ENCODE data around the gene OR51I2. TPM values are rescaled to one million over a fixed set of nuclear protein-coding genes. Genes with fewer than 3 reads are reported as not detected.

OR51I2 gene, protein sequence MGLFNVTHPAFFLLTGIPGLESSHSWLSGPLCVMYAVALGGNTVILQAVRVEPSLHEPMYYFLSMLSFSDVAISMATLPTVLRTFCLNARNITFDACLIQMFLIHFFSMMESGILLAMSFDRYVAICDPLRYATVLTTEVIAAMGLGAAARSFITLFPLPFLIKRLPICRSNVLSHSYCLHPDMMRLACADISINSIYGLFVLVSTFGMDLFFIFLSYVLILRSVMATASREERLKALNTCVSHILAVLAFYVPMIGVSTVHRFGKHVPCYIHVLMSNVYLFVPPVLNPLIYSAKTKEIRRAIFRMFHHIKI
- total RNA-seq (2016; rRNA removed; fragmentation: Illumina TruSeq; extraction: Trizol) (not detected in 2 replicates), polyA plus RNA-seq (2011; rRNA removed) (not detected in 2 replicates), polyA minus RNA-seq (2011; rRNA and poly(A)+ RNA removed; ENCODE audit: low replicate concordance) (not detected in 2 replicates), Bru-seq, nascent RNA (not detected), BruChase-seq, experiment 1, labeled RNA remaining after a 6-hour chase (not detected), BruChase-seq, experiment 2, labeled RNA remaining after a 2-hour chase (not detected)
- not detected in 2 replicates for total RNA-seq (2016; cell fraction: cytosol; rRNA removed; fragmentation: Illumina TruSeq; extraction: Trizol; ENCODE audit: low read depth)
- not detected in 2 replicates for total RNA-seq (2016; cell fraction: insoluble cytoplasmic fraction; rRNA removed; fragmentation: Illumina TruSeq; extraction: Trizol)
- total RNA-seq (2016; cell fraction: membrane; rRNA removed; fragmentation: Illumina TruSeq; extraction: Trizol), result not detected in 2 replicates
- not detected in 2 replicates for total RNA-seq (2016; cell fraction: nucleus; rRNA removed; fragmentation: Illumina TruSeq; extraction: Trizol)
- not detected in 2 replicates for polyA plus RNA-seq (2011; cell fraction: cytosol; rRNA removed)
- not detected in 2 replicates for polyA plus RNA-seq (2011; cell fraction: nucleus; rRNA removed)
- polyA plus RNA-seq (2012), result not detected in 2 replicates
- not detected in 2 replicates for polyA plus RNA-seq (2016; cell fraction: cytosol; fragmentation: Illumina TruSeq; extraction: Trizol; ENCODE audit: low read depth)
- not detected in 2 replicates for polyA plus RNA-seq (2016; cell fraction: insoluble cytoplasmic fraction; fragmentation: Illumina TruSeq; extraction: Trizol; ENCODE audit: low read depth)
- polyA plus RNA-seq (2016; cell fraction: membrane; fragmentation: Illumina TruSeq; extraction: Trizol; ENCODE audit: low read depth), result not detected in 2 replicates
- not detected in 2 replicates for polyA plus RNA-seq (2016; cell fraction: nucleus; fragmentation: Illumina TruSeq; extraction: Trizol; ENCODE audit: insufficient read depth, low read depth)
- polyA minus RNA-seq (2011; cell fraction: cytosol; rRNA and poly(A)+ RNA removed), result not detected in 2 replicates
- polyA minus RNA-seq (2011; cell fraction: nucleus; rRNA and poly(A)+ RNA removed), result not detected in 2 replicates
- long read RNA-seq, experiment 1, result 0 reads
- long read RNA-seq, experiment 2, result 0 reads

DNA sequence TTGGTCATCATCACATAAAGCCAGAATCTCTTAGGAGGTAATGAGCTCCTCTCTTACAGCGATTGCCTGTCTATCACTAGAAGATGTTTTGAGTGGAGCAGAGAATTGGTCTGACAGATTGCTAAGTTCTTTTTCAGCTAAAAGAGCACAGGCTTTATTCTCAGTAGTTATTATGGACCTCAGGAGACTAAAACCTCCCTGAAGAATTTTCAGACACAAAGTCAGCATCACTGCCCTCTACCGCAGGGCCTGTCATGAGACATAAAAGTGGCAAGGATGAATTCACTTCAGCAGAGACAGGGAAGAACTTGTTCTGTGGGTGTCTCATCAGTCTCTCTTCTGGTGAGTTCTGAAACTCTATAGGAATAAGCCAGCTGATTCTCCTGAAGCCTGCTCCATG, at the start of gene OR51I2:
TSS of gene OR51I2 (plus strand) at position 301 of the 400 bp plus-strand sequence. CDS start 4,166 bp downstream, outside the sequence.
- no peak for FAIRE-seq

More for the DNA sequence above, at the start of gene OR51I2:
- H3K9me3 ChIP-seq (ENCODE audit: low read length), result no peaks in the 10 kb centered on the region
- intact Hi-C loops (cut with micrococcal nuclease; ENCODE audit: unreplicated experiment), result no loop called here
- H4K20me1 ChIP-seq (ENCODE audit: insufficient read depth, low read length), result no peaks in the 10 kb centered on the region
- no peaks in the 10 kb centered on the region for H3K4me1 ChIP-seq (ENCODE audit: insufficient read depth, low read length)
- DNase-seq (ENCODE audit: low spot score) (no peak), ATAC-seq (no peak)
- H3K36me3 ChIP-seq (replicated peaks in 1 of 2; ENCODE audit: control insufficient read depth in 1 of 2, insufficient read depth in 2 of 2, low read length in 2 of 2), result no peaks in the 10 kb centered on the region
- in situ Hi-C loops (cut with HindIII; ENCODE audit: extremely low pct_ligation_motif_present, low pct_unique_long_range_greater_than_20kb), result no loop called here
- CTCF ChIA-PET (ENCODE audit: low intra/inter-chr PET ratio, low total read pairs), result no interaction called here
- BruUV-seq (replicated peaks), result no TSS peak
- H3K9ac ChIP-seq (ENCODE audit: insufficient read depth, low read depth, low read length), result no peak within 1 kb of the TSS
- no peak within 1 kb of the TSS for H3K27ac ChIP-seq (ENCODE audit: extremely low read length, insufficient read depth, low read length)
- H2AFZ ChIP-seq (ENCODE audit: low read length), result no peak within 1 kb of the TSS
- no peak for TF ChIP-seq ZNF513 (CRISPR knock-in tag; conservative IDR thresholded peaks at IDR 0.05)
- TF ChIP-seq, protein P1, sequence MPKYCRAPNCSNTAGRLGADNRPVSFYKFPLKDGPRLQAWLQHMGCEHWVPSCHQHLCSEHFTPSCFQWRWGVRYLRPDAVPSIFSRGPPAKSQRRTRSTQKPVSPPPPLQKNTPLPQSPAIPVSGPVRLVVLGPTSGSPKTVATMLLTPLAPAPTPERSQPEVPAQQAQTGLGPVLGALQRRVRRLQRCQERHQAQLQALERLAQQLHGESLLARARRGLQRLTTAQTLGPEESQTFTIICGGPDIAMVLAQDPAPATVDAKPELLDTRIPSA (CRISPR knock-in tag; IDR thresholded peaks at IDR 0.05; ENCODE audit: borderline replicate concordance), result no peak
- POLR2A ChIA-PET, result no interaction called here
- no peak within 1 kb of the TSS for H3K4me2 ChIP-seq (ENCODE audit: low read depth, low read length)
- 8% methylated on average over 2 of the region's 2 CpGs for WGBS (ENCODE audit: low lambda C conversion rate)
- 0 out of 5 replicates have a peak, but pooled peaks cover 0 to 9% of the 10 kb centered on the region in 2 experiments for H3K27me3 ChIP-seq (ENCODE audit: control insufficient read depth in 1 of 2, insufficient read depth in 2 of 2, low read length in 2 of 2)
- no peak within 1 kb of the TSS for H3K4me3 ChIP-seq (replicated peaks in 1 of 3; ENCODE audit: insufficient read depth in 1 of 3, low read depth in 2 of 3, low read length in 3 of 3)
- H3K79me2 ChIP-seq (ENCODE audit: insufficient read depth, low read length), result no peaks in the 10 kb centered on the region

Measured in HepG2 (cell line).